HEK293T (cell line): ENCODE results near the gene ZNF789.
A peak's percentile ranks its signal among the peaks of the same experiment; 100 is the strongest.
"Not testable (repeated sequence)": the region's sequence is repeated elsewhere in the genome, so short reads cannot be mapped to it uniquely, and the experiment has no call there.

ENCODE experiments used
- CTCF ChIA-PET: fragments of 350-600 bp; formaldehyde crosslinking; extraction: SDS; loops from one replicate; lab custom pipeline; 2021; ENCODE audit warnings: antibody characterized with exemption, inconsistent platforms; lab: Yijun Ruan, JAX
- POLR2A ChIA-PET: fragments of 350-600 bp; formaldehyde crosslinking; extraction: SDS; loops from one replicate; lab custom pipeline; 2020; ENCODE audit warnings: antibody characterized with exemption, inconsistent platforms; lab: Yijun Ruan, JAX
- DNase-seq: peaks from one replicate; pipeline ENCODE4 v3.0.0; 2012; ENCODE audit warnings: mixed read lengths; ENCODE audit errors: extremely low spot score
- ARNT ChIP-seq: fragments of 450-650 bp; IDR thresholded peaks from 2 replicates; pipeline ENCODE4 v1.6.1; 2017; ENCODE audit warnings: mild to moderate bottlenecking
- CTBP1 ChIP-seq: fragments of 450-650 bp; IDR thresholded peaks from 2 replicates; pipeline ENCODE4 v1.6.1; 2016; ENCODE audit warnings: borderline replicate concordance
- ELF4 ChIP-seq: fragments of 450-650 bp; IDR thresholded peaks from 2 replicates; pipeline ENCODE4 v1.6.1; 2017; ENCODE audit warnings: antibody characterized with exemption
- FOXA1 ChIP-seq: fragments of 450-650 bp; IDR thresholded peaks from 2 replicates; pipeline ENCODE4 v1.6.1; 2016; ENCODE audit warnings: mild to moderate bottlenecking
- FOXK2 ChIP-seq: fragments of 450-650 bp; IDR thresholded peaks from 2 replicates; pipeline ENCODE4 v1.6.1; 2016; ENCODE audit warnings: mild to moderate bottlenecking
- FOXM1 ChIP-seq: fragments of 450-650 bp; IDR thresholded peaks from 2 replicates; pipeline ENCODE4 v1.6.1; 2017; ENCODE audit warnings: mild to moderate bottlenecking, borderline replicate concordance
- HDGF ChIP-seq: fragments of 450-650 bp; IDR thresholded peaks from 2 replicates; pipeline ENCODE4 v1.6.1; 2017; ENCODE audit warnings: antibody characterized with exemption, borderline replicate concordance
- L3MBTL2 ChIP-seq: fragments of 450-650 bp; conservative IDR thresholded peaks from 2 replicates; pipeline ENCODE4 v1.6.1; 2016; ENCODE audit warnings: mild to moderate bottlenecking
- LEF1 ChIP-seq: fragments of 450-650 bp; IDR thresholded peaks from 2 replicates; pipeline ENCODE4 v1.6.1; 2017; ENCODE audit warnings: mild to moderate bottlenecking, borderline replicate concordance
- NFRKB ChIP-seq: fragments of 450-650 bp; IDR thresholded peaks from 2 replicates; pipeline ENCODE4 v1.6.1; 2016; ENCODE audit warnings: mild to moderate bottlenecking, moderate library complexity
- PKNOX1 ChIP-seq: fragments of 450-650 bp; IDR thresholded peaks from 2 replicates; pipeline ENCODE4 v1.6.1; 2016
- SP1 ChIP-seq: fragments of 450-650 bp; IDR thresholded peaks from 2 replicates; pipeline ENCODE4 v1.6.1; 2017
- SUZ12 ChIP-seq: fragments of 450-650 bp; IDR thresholded peaks from 2 replicates; pipeline ENCODE4 v1.6.1; 2016; ENCODE audit warnings: mild to moderate bottlenecking
- TARDBP ChIP-seq: fragments of 450-650 bp; IDR thresholded peaks from 2 replicates; pipeline ENCODE4 v1.6.1; 2016
- ZNF384 ChIP-seq: fragments of 450-650 bp; IDR thresholded peaks from 2 replicates; pipeline ENCODE4 v1.6.1; 2016

Gene ZNF789

GRCh38 chr7:99472561-99473314 lies at the start of gene ZNF789:
Gene ZNF789 (plus strand): TSS chr7:99472890. CDS start chr7:99476457, 3,567 bp downstream.
- POLR2A ChIA-PET = interaction anchor here (1.0 kb wide), 2 partner anchors 27 to 144 kb away, joined by 3 read pairs; partner anchors contain the start of genes ZNF394 and ZSCAN25
- CTCF ChIA-PET = no interaction called here
- peak; percentile 97 for DNase-seq
- TF ChIP-seq PKNOX1 = peak; percentile 96
- TF ChIP-seq TARDBP = no peak
- TF ChIP-seq SUZ12 = no peak
- peak; percentile 61 for TF ChIP-seq L3MBTL2
- TF ChIP-seq HDGF = no peak
- no peak for TF ChIP-seq FOXA1
- no peak for TF ChIP-seq LEF1
- TF ChIP-seq FOXK2 = no peak

GRCh38 chr7:99424932-99425730 lies 47.6 kb upstream of the ZNF789 start:
- CTCF ChIA-PET = no interaction called here
- no peak for TF ChIP-seq NFRKB
- TF ChIP-seq FOXA1 = no peak
- TF ChIP-seq SUZ12 = no peak
- TF ChIP-seq PKNOX1 = no peak
- no peak for TF ChIP-seq SP1
- no peak for TF ChIP-seq ELF4
- POLR2A ChIA-PET = interaction anchor here (1.4 to 3.7 kb wide), 2 partner anchors 14 to 16 kb away, joined by 6 to 16 read pairs; partner anchors contain the start of genes BUD31, CPSF4, PDAP1 and PTCD1
- no peak for DNase-seq

GRCh38 chr7:99428972-99429566 lies 43.6 kb upstream of the ZNF789 start:
- TF ChIP-seq FOXA1 = no peak
- no peak for TF ChIP-seq SP1
- TF ChIP-seq SUZ12 = no peak
- no peak for TF ChIP-seq HDGF
- no peak for TF ChIP-seq FOXK2
- no peak for TF ChIP-seq CTBP1
- TF ChIP-seq FOXM1 = no peak
- TF ChIP-seq PKNOX1 = no peak
- no peak for DNase-seq
- CTCF ChIA-PET = interaction anchor here (0.6 kb wide), 1 partner anchor 407 kb away, joined by 9 read pairs; no protein-coding TSS in a partner anchor
- POLR2A ChIA-PET = interaction anchor here (1.9 kb wide), 1 partner anchor 20 kb away, joined by 6 read pairs; the partner anchor contains the start of genes BUD31 and PDAP1

GRCh38 chr7:99429756-99430155 lies 42.9 kb upstream of the ZNF789 start:
- CTCF ChIA-PET = no interaction called here
- TF ChIP-seq CTBP1 (no peak), ZNF384 (no peak), ARNT (no peak), SP1 (no peak), LEF1 (no peak), FOXA1 (no peak), HDGF (no peak), FOXK2 (no peak), NFRKB (no peak), PKNOX1 (no peak), ELF4 (no peak), L3MBTL2 (no peak), FOXM1 (no peak)
- POLR2A ChIA-PET = no interaction called here
- no peak for DNase-seq

- DNase-seq, POLR2A ChIA-PET, CTCF ChIA-PET: not testable (repeated sequence)
Measured at GRCh38 chr7:99431756-99432540, 40.7 kb upstream of the ZNF789 start.
